Measurements from ENCODE around the gene OSBP2. TPM values are rescaled to one million over a fixed set of nuclear protein-coding genes. Genes with fewer than 3 reads are reported as not detected.
A peak's percentile ranks its signal among the peaks of the same experiment; 100 is the strongest.

Gene OSBP2
- polyA plus RNA-seq, 1 experiment: 0.77 TPM

- TF ChIP-seq CTCF (IDR thresholded peaks at IDR 0.05; ENCODE audit: insufficient read depth, low read depth, low read length): no peak
- no peaks in the 10 kb centered on the region for H3K36me3 ChIP-seq (ENCODE audit: control insufficient read depth, insufficient read depth, low read length)
- H3K4me3 ChIP-seq (ENCODE audit: low read depth, low read length): no peak overlapping the region
- CTCF ChIA-PET: no interaction called here
- H3K27me3 ChIP-seq (ENCODE audit: control insufficient read depth, insufficient read depth, low read length): peaks cover 3% of the 10 kb centered on the region
- POLR2A ChIA-PET: no interaction called here
- DNase-seq (ENCODE audit: low read depth): no peak
These were observed 133.8 kb downstream of the OSBP2 start for GRCh38 chr22:30828187-30829155.

- H3K36me3 ChIP-seq (ENCODE audit: control insufficient read depth, insufficient read depth, low read length): no peaks in the 10 kb centered on the region
- POLR2A ChIA-PET: no interaction called here
- no peak overlapping the region for H3K4me3 ChIP-seq (ENCODE audit: low read depth, low read length)
- TF ChIP-seq CTCF (IDR thresholded peaks at IDR 0.05; ENCODE audit: insufficient read depth, low read depth, low read length): no peak
- H3K27me3 ChIP-seq (ENCODE audit: control insufficient read depth, insufficient read depth, low read length): no peaks in the 10 kb centered on the region
- peak; percentile 86 for DNase-seq (ENCODE audit: low read depth)
- CTCF ChIA-PET: no interaction called here
These were observed 135.4 kb downstream of the OSBP2 start for GRCh38 chr22:30829901-30830550.

- H3K4me3 ChIP-seq (ENCODE audit: low read depth, low read length): no peak overlapping the region
- no peak for TF ChIP-seq CTCF (IDR thresholded peaks at IDR 0.05; ENCODE audit: insufficient read depth, low read depth, low read length)
- DNase-seq (ENCODE audit: low read depth): peak; percentile 82
- no peaks in the 10 kb centered on the region for H3K27me3 ChIP-seq (ENCODE audit: control insufficient read depth, insufficient read depth, low read length)
- H3K36me3 ChIP-seq (ENCODE audit: control insufficient read depth, insufficient read depth, low read length): no peaks in the 10 kb centered on the region
- ChIA-PET CTCF (interaction anchor here (0.6 kb wide), 1 partner anchor 221 kb away, joined by 3 read pairs; no protein-coding TSS in a partner anchor), POLR2A (no interaction called here)
These were observed 136.2 kb downstream of the OSBP2 start for GRCh38 chr22:30830907-30831306.

- ChIA-PET CTCF (interaction anchor here (0.6 kb wide), 1 partner anchor 32 kb away, joined by 4 read pairs; no protein-coding TSS in a partner anchor), POLR2A (no interaction called here)
- no peak for DNase-seq (ENCODE audit: low read depth)
- no peak overlapping the region for H3K4me3 ChIP-seq (ENCODE audit: low read depth, low read length)
- H3K27me3 ChIP-seq (ENCODE audit: control insufficient read depth, insufficient read depth, low read length): no peaks in the 10 kb centered on the region
- no peaks in the 10 kb centered on the region for H3K36me3 ChIP-seq (ENCODE audit: control insufficient read depth, insufficient read depth, low read length)
- TF ChIP-seq CTCF (IDR thresholded peaks at IDR 0.05; ENCODE audit: insufficient read depth, low read depth, low read length): no peak
These were observed 137.8 kb downstream of the OSBP2 start for GRCh38 chr22:30832407-30832987.

GRCh38 chr22:30833322-30833721 is 138.6 kb downstream of the OSBP2 start:
- CTCF ChIA-PET: no interaction called here
- no peak overlapping the region for H3K4me3 ChIP-seq (ENCODE audit: low read depth, low read length)
- no peaks in the 10 kb centered on the region for H3K27me3 ChIP-seq (ENCODE audit: control insufficient read depth, insufficient read depth, low read length)
- no peak for DNase-seq (ENCODE audit: low read depth)
- POLR2A ChIA-PET: no interaction called here
- TF ChIP-seq CTCF (IDR thresholded peaks at IDR 0.05; ENCODE audit: insufficient read depth, low read depth, low read length): no peak
- no peaks in the 10 kb centered on the region for H3K36me3 ChIP-seq (ENCODE audit: control insufficient read depth, insufficient read depth, low read length)
